ENCODE data around the gene NT5DC1. TPM values are rescaled to one million over a fixed set of nuclear protein-coding genes. Genes with fewer than 3 reads are reported as not detected.

Gene NT5DC1
- total and polyA plus RNA-seq, 2 donors (not counting 1 experiment from before 2014, with no cell fraction given) = 26.4 to 54.8 TPM

DNA sequence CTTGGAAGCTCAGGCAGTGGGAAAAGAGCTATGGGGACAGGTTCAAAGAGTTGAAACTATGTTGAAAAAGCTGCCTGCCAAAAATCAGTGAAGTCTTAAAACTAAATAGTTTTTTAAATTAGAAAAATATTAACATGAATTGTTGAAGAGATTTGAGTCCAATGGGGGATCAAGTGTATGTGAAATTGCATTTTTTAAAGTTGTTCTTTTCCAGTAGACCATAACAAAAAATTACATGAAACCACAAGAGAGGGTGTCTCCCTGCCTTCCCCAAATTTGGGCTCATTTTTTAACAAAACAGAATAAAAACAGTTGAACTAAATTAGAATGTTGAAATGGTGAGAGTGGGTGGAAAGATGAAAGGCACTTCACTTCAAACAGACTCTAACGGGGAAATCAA lies 56.7 kb downstream of the NT5DC1 start:
- Histone ChIP-seq H4K20me1 (ENCODE audit: control insufficient read depth, insufficient read depth, low read length, poor library complexity, severe bottlenecking) (no peaks in the 10 kb centered on the region), H3K9me3 (ENCODE audit: control extremely low read depth in 1 of 3, control insufficient read depth in 2 of 3, insufficient read depth in 1 of 3, low read length in 2 of 3) (peaks cover 0 to 4% (median 0%) of the 10 kb centered on the region in 3 donors), H3K27ac (ENCODE audit: low read length in 2 of 2) (no peak overlapping the region), H3K27me3 (replicated peaks in 1 of 4; ENCODE audit: control extremely low read depth in 1 of 4, control insufficient read depth in 3 of 4, insufficient read depth in 4 of 4, low read length in 3 of 4) (no peaks in the 10 kb centered on the region), H3K4me3 (ENCODE audit: control extremely low read depth in 1 of 5, extremely low read depth in 1 of 5, insufficient read depth in 1 of 5, low read depth in 2 of 5, low read length in 4 of 5) (no peak overlapping the region), H3K4me2 (replicated peaks; ENCODE audit: low read depth, low read length, poor library complexity, severe bottlenecking) (no peak overlapping the region), H3K79me2 (ENCODE audit: control insufficient read depth, insufficient read depth, low read length) (no peaks in the 10 kb centered on the region), H2AFZ (ENCODE audit: insufficient read depth, low read depth, low read length, poor library complexity, severe bottlenecking) (no peak overlapping the region), H3K4me1 (ENCODE audit: control insufficient read depth in 2 of 2, insufficient read depth in 2 of 2, low read length in 2 of 2) (no peaks in the 10 kb centered on the region), H3K36me3 (replicated peaks in 1 of 2; ENCODE audit: control extremely low read depth in 1 of 2, control insufficient read depth in 1 of 2, extremely low read depth in 1 of 2, insufficient read depth in 2 of 2, low read length in 1 of 2) (peaks cover 2 to 4% of the 10 kb centered on the region in 2 experiments), H3K9ac (ENCODE audit: low read length) (no peak overlapping the region)
- Mint-ChIP-seq H3K9me3 (ENCODE audit: insufficient read depth) (no peaks in the 10 kb centered on the region), H3K27me3 (no peaks in the 10 kb centered on the region), H3K4me1 (peaks cover 15% of the 10 kb centered on the region), H3K27ac (no peak overlapping the region), H3K4me3 (no peak overlapping the region)
- WGBS (ENCODE audit: insufficient coverage) = no CpG with 5 or more reads among the region's 1 CpG
- intact Hi-C loops (cut with micrococcal nuclease) = no loop called here
- TF ChIP-seq EZH2 (IDR thresholded peaks at IDR 0.05; ENCODE audit: borderline replicate concordance, insufficient read depth, low read depth, low read length, poor library complexity, severe bottlenecking) (no peak), CTCF (IDR thresholded peaks at IDR 0.05) (no peak)
- ATAC-seq (ENCODE audit: low read depth) (no peak), DNase-seq (no peak)
- ChIA-PET POLR2A (no interaction called here), CTCF (interaction anchor here (1.4 kb wide), 1 partner anchor 61 kb away, joined by 4 read pairs; no protein-coding TSS in a partner anchor)

- Mint-ChIP-seq H3K9me3 (ENCODE audit: insufficient read depth) (no peaks in the 10 kb centered on the region), H3K4me1 (peaks cover 24% of the 10 kb centered on the region), H3K27me3 (no peaks in the 10 kb centered on the region), H3K27ac (no peak overlapping the region), H3K4me3 (no peak overlapping the region)
- Histone ChIP-seq H2AFZ (ENCODE audit: insufficient read depth, low read depth, low read length, poor library complexity, severe bottlenecking) (no peak overlapping the region), H3K4me3 (ENCODE audit: control extremely low read depth in 1 of 5, extremely low read depth in 1 of 5, insufficient read depth in 1 of 5, low read depth in 2 of 5, low read length in 4 of 5) (no peak overlapping the region), H3K4me2 (replicated peaks; ENCODE audit: low read depth, low read length, poor library complexity, severe bottlenecking) (no peak overlapping the region), H3K27ac (ENCODE audit: low read length in 2 of 2) (no peak overlapping the region), H3K4me1 (ENCODE audit: control insufficient read depth in 2 of 2, insufficient read depth in 2 of 2, low read length in 2 of 2) (no peaks in the 10 kb centered on the region), H3K27me3 (replicated peaks in 1 of 4; ENCODE audit: control extremely low read depth in 1 of 4, control insufficient read depth in 3 of 4, insufficient read depth in 4 of 4, low read length in 3 of 4) (no peaks in the 10 kb centered on the region), H3K36me3 (replicated peaks in 1 of 2; ENCODE audit: control extremely low read depth in 1 of 2, control insufficient read depth in 1 of 2, extremely low read depth in 1 of 2, insufficient read depth in 2 of 2, low read length in 1 of 2) (peaks cover 2 to 4% of the 10 kb centered on the region in 2 experiments), H3K79me2 (ENCODE audit: control insufficient read depth, insufficient read depth, low read length) (no peaks in the 10 kb centered on the region), H4K20me1 (ENCODE audit: control insufficient read depth, insufficient read depth, low read length, poor library complexity, severe bottlenecking) (no peaks in the 10 kb centered on the region), H3K9me3 (ENCODE audit: control extremely low read depth in 1 of 3, control insufficient read depth in 2 of 3, insufficient read depth in 1 of 3, low read length in 2 of 3) (peaks cover 0 to 4% (median 0%) of the 10 kb centered on the region in 3 donors), H3K9ac (ENCODE audit: low read length) (no peak overlapping the region)
- intact Hi-C loops (cut with micrococcal nuclease) = no loop called here
- 100% methylated on average over 1 of the region's 3 CpGs for WGBS (ENCODE audit: insufficient coverage)
- ChIA-PET CTCF (no interaction called here), POLR2A (no interaction called here)
- no peak for TF ChIP-seq EZH2 (IDR thresholded peaks at IDR 0.05; ENCODE audit: borderline replicate concordance, insufficient read depth, low read depth, low read length, poor library complexity, severe bottlenecking)
- TF ChIP-seq CTCF (IDR thresholded peaks at IDR 0.05) = no peak
- ATAC-seq (ENCODE audit: low read depth) (no peak), DNase-seq (no peak)
Measured at GRCh38 chr6:116158641-116159040, 58.0 kb downstream of the NT5DC1 start.
